BE2C (cell line): ENCODE measurements around the gene DNMT1.
A peak's percentile ranks its signal among the peaks of the same experiment; 100 is the strongest.

Experiments
- DNase-seq: peaks from one replicate; pipeline ENCODE4 v3.0.0-alpha.2; 2020
- H3K27me3 ChIP-seq: fragments of 250-450 bp; sonication (Bioruptor Pico); 2 replicates; pipeline ENCODE4 v1.5.1; 2020; ENCODE audit warnings: mild to moderate bottlenecking
- H3K36me3 ChIP-seq: fragments of 250-450 bp; sonication (Bioruptor Pico); 2 replicates; pipeline ENCODE4 v1.5.1; 2020; ENCODE audit warnings: mild to moderate bottlenecking
- H3K4me1 ChIP-seq: fragments of 250-450 bp; sonication (Bioruptor Pico); 2 replicates; pipeline ENCODE4 v1.5.1; 2020
- H3K4me3 ChIP-seq: 2 replicates; pipeline ENCODE4 v1.5.1; 2011; ENCODE audit warnings: low read depth, low read length
- H3K9me3 ChIP-seq: fragments of 250-450 bp; sonication (Bioruptor Pico); 2 replicates; pipeline ENCODE4 v1.5.1; 2020
- CTCF ChIP-seq: IDR thresholded peaks from 2 replicates; pipeline ENCODE4 v1.5.1; 2012; ENCODE audit warnings: mild to moderate bottlenecking, low read depth, low read length

DNMT1 gene

GRCh38 chr19:10105509-10106099 lies 89.1 kb downstream of the DNMT1 start:
- Histone ChIP-seq H3K4me1 (0 out of 2 replicates have a peak, but pooled peaks cover 3% of the 10 kb centered on the region), H3K27me3 (no peaks in the 10 kb centered on the region), H3K4me3 (no peak overlapping the region), H3K9me3 (no peaks in the 10 kb centered on the region), H3K36me3 (peaks cover 37% of the 10 kb centered on the region)
- no peak for DNase-seq
- no peak for TF ChIP-seq CTCF

- H3K36me3 ChIP-seq, result peaks cover 30% of the 10 kb centered on the region
- 0 out of 2 replicates have a peak, but pooled peaks cover 3% of the 10 kb centered on the region for H3K4me1 ChIP-seq
- no peaks in the 10 kb centered on the region for H3K9me3 ChIP-seq
- H3K27me3 ChIP-seq, result no peaks in the 10 kb centered on the region
- no peak for TF ChIP-seq CTCF
- H3K4me3 ChIP-seq, result no peak overlapping the region
- no peak for DNase-seq
Measured at GRCh38 chr19:10104665-10105508, 89.9 kb downstream of the DNMT1 start.

- 0 out of 2 replicates have a peak, but pooled peaks cover 3% of the 10 kb centered on the region for H3K4me1 ChIP-seq
- H3K36me3 ChIP-seq, result peaks cover 22% of the 10 kb centered on the region
- H3K27me3 ChIP-seq, result no peaks in the 10 kb centered on the region
- no peak for DNase-seq
- H3K9me3 ChIP-seq, result no peaks in the 10 kb centered on the region
- no peak overlapping the region for H3K4me3 ChIP-seq
- no peak for TF ChIP-seq CTCF
Measured at GRCh38 chr19:10104130-10104513, 90.6 kb downstream of the DNMT1 start.

GRCh38 chr19:10102787-10103236 lies 91.9 kb downstream of the DNMT1 start:
- peak; percentile 43 for DNase-seq
- no peak overlapping the region for H3K4me3 ChIP-seq
- H3K27me3 ChIP-seq, result no peaks in the 10 kb centered on the region
- 0 out of 2 replicates have a peak, but pooled peaks cover 2% of the 10 kb centered on the region for H3K4me1 ChIP-seq
- TF ChIP-seq CTCF, result no peak
- H3K36me3 ChIP-seq, result peaks cover 11% of the 10 kb centered on the region
- H3K9me3 ChIP-seq, result no peaks in the 10 kb centered on the region

- Histone ChIP-seq H3K27me3 (no peaks in the 10 kb centered on the region), H3K4me1 (peaks cover 2% of the 10 kb centered on the region; the same call in 1 of the 2 replicates), H3K36me3 (no peaks in the 10 kb centered on the region), H3K4me3 (no peak overlapping the region), H3K9me3 (peaks cover 13% of the 10 kb centered on the region)
- no peak for TF ChIP-seq CTCF
- no peak for DNase-seq
Measured at GRCh38 chr19:10100163-10100785, 94.5 kb downstream of the DNMT1 start.

GRCh38 chr19:10096615-10096963 lies 98.2 kb downstream of the DNMT1 start:
- no peaks in the 10 kb centered on the region for H3K36me3 ChIP-seq
- DNase-seq, result no peak
- H3K4me3 ChIP-seq, result no peak overlapping the region
- H3K4me1 ChIP-seq, result peaks cover 2% of the 10 kb centered on the region; the same call in 1 of the 2 replicates
- H3K9me3 ChIP-seq, result peaks cover 13% of the 10 kb centered on the region
- TF ChIP-seq CTCF, result no peak
- no peaks in the 10 kb centered on the region for H3K27me3 ChIP-seq
